ENCODE data around the gene ARRDC5. TPM values are rescaled to one million over a fixed set of nuclear protein-coding genes. Genes with fewer than 3 reads are reported as not detected.

The ARRDC5 gene
- total and polyA plus RNA-seq, 4 donors, result 0.39 to 0.64 (median 0.53) TPM

DNA sequence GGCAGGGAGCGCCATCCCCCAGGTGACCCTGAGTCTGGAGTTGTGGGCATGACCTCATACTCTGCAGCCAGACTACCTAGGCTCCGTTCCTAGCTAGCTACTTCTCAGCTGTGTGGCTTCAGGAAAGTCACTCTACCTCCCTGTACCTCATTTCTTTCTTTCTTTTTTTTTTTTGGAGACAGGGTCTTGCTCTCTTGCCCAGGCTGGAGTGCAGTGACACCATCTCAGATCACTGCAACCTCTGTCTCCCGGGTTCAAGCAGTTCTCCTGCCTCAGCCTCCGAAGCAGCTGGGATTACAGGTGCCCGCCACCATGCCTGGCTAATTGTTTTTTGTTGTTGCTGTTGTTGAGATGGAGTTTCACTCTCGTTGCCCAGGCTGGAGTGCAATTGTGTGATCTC is 50.2 kb downstream of the ARRDC5 start:
- Histone ChIP-seq H3K9me3 (ENCODE audit: control insufficient read depth in 4 of 4, insufficient read depth in 3 of 4, low read length in 3 of 4) (no peaks in the 10 kb centered on the region), H3K27me3 (ENCODE audit: control insufficient read depth in 3 of 3, insufficient read depth in 3 of 3, low read length in 2 of 3) (no peaks in the 10 kb centered on the region), H3K4me3 (no peak overlapping the region), H3K27ac (ENCODE audit: low read depth in 1 of 2, low read length in 1 of 2) (no peak overlapping the region), H3K9ac (ENCODE audit: insufficient read depth in 1 of 2, low read length in 2 of 2) (no peak overlapping the region), H3K36me3 (ENCODE audit: control insufficient read depth in 4 of 4, insufficient read depth in 4 of 4, low read length in 4 of 4) (peaks cover 6 to 27% (median 12%) of the 10 kb centered on the region in 4 donors), H3K4me1 (ENCODE audit: control insufficient read depth in 5 of 5, insufficient read depth in 5 of 5, low read length in 5 of 5) (no peaks in the 10 kb centered on the region)
- TF ChIP-seq, protein P1, sequence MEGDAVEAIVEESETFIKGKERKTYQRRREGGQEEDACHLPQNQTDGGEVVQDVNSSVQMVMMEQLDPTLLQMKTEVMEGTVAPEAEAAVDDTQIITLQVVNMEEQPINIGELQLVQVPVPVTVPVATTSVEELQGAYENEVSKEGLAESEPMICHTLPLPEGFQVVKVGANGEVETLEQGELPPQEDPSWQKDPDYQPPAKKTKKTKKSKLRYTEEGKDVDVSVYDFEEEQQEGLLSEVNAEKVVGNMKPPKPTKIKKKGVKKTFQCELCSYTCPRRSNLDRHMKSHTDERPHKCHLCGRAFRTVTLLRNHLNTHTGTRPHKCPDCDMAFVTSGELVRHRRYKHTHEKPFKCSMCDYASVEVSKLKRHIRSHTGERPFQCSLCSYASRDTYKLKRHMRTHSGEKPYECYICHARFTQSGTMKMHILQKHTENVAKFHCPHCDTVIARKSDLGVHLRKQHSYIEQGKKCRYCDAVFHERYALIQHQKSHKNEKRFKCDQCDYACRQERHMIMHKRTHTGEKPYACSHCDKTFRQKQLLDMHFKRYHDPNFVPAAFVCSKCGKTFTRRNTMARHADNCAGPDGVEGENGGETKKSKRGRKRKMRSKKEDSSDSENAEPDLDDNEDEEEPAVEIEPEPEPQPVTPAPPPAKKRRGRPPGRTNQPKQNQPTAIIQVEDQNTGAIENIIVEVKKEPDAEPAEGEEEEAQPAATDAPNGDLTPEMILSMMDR (IDR thresholded peaks at IDR 0.05; ENCODE audit: control extremely low read depth, extremely low read depth), result no peak
- no peak for DNase-seq
- 93 to 96% methylated on average over 6 of the region's 6 CpGs for WGBS, 2 donors
- ATAC-seq (ENCODE audit: insufficient read depth, low FRiP score), result no peak

DNA sequence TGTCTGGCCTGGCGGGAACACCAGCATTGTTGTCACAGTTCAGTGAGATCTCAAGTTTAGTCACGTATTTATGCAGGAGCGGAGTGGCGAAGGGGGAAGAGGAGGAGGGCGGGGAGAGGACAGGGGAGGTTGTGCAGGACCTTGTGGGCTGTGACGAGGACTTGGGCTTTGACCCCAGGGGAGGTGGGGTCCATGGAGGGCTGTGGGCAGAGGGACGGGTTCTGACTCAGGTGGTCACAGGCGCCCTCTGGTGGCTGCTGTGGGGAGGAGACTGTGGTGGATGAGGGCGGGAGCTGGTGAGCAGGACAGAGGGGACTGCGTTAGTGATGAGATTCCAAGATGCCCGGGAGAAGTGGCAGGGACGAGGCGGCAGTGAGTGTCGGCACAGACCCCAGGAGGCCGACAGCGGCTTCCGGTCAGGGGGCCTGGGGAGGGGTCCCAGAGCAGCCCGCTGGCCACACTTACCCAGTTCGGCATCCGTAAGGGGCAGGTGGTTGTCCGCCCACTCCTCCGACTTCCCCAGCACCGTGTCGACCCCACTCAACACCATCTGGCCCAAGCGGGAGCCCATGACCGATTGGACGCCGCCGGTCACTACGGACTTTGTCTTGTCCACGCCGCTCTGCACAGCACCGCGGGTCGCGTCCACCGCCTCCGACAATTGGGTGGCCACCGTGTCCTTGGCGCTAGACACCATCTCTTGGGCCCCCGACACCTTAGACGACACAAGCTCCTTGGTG is 51.0 kb downstream of the ARRDC5 start:
- peak; percentile 52 to 68 (median 53) for DNase-seq
- Histone ChIP-seq H3K9me3 (ENCODE audit: control insufficient read depth in 4 of 4, insufficient read depth in 3 of 4, low read length in 3 of 4) (no peaks in the 10 kb centered on the region), H3K36me3 (ENCODE audit: control insufficient read depth in 4 of 4, insufficient read depth in 4 of 4, low read length in 4 of 4) (peaks cover 4 to 25% (median 12%) of the 10 kb centered on the region in 4 donors), H3K27me3 (ENCODE audit: control insufficient read depth in 3 of 3, insufficient read depth in 3 of 3, low read length in 2 of 3) (no peaks in the 10 kb centered on the region), H3K4me3 (no peak overlapping the region), H3K9ac (ENCODE audit: insufficient read depth in 1 of 2, low read length in 2 of 2) (no peak overlapping the region), H3K27ac (ENCODE audit: low read depth in 1 of 2, low read length in 1 of 2) (no peak overlapping the region), H3K4me1 (ENCODE audit: control insufficient read depth in 5 of 5, insufficient read depth in 5 of 5, low read length in 5 of 5) (no peaks in the 10 kb centered on the region)
- TF ChIP-seq, protein P1 (IDR thresholded peaks at IDR 0.05; ENCODE audit: control extremely low read depth, extremely low read depth), result peak; percentile 62
- ATAC-seq (ENCODE audit: insufficient read depth, low FRiP score), result peak; percentile 47
- 80 to 84% methylated on average over 42 of the region's 42 CpGs for WGBS, 2 donors

DNA sequence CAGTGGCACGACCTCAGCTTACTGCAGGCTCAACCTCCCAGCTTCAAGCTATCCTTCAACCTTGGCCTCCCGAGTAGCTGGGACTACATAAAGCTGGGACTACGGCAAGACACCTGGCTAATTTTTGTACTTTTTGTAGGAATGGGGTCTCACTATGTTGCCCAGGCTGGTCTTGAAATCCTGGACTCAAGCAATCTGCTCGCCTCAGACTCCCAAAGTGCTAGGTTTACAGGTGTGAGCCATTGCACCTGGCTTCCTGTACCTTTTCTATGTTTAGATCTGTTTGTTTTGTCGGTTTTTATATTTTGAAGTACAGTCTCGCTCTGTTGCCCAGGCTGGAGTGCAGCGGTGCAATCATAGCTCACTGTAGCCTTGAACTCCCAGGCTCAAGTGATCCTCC is 53.7 kb downstream of the ARRDC5 start:
- no peak overlapping the region for H3K4me3 ChIP-seq
- DNase-seq, result no peak
- no peak overlapping the region for H3K27ac ChIP-seq (ENCODE audit: low read depth in 1 of 2, low read length in 1 of 2)
- peaks cover 4 to 24% (median 14%) of the 10 kb centered on the region in 4 donors for H3K36me3 ChIP-seq (ENCODE audit: control insufficient read depth in 4 of 4, insufficient read depth in 4 of 4, low read length in 4 of 4)
- WGBS, 2 donors, result 96 to 97% methylated on average over 7 of the region's 7 CpGs
- H3K9ac ChIP-seq (ENCODE audit: insufficient read depth in 1 of 2, low read length in 2 of 2), result no peak overlapping the region
- TF ChIP-seq, protein P1 (IDR thresholded peaks at IDR 0.05; ENCODE audit: control extremely low read depth, extremely low read depth), result no peak
- no peaks in the 10 kb centered on the region for H3K27me3 ChIP-seq (ENCODE audit: control insufficient read depth in 3 of 3, insufficient read depth in 3 of 3, low read length in 2 of 3)
- no peaks in the 10 kb centered on the region for H3K9me3 ChIP-seq (ENCODE audit: control insufficient read depth in 4 of 4, insufficient read depth in 3 of 4, low read length in 3 of 4)
- no peaks in the 10 kb centered on the region for H3K4me1 ChIP-seq (ENCODE audit: control insufficient read depth in 5 of 5, insufficient read depth in 5 of 5, low read length in 5 of 5)
- ATAC-seq (ENCODE audit: insufficient read depth, low FRiP score), result no peak
